Inferior parietal cortex (tissue), 1 donor: ENCODE results near the gene MYL10.
"Not testable (repeated sequence)": the region's sequence is repeated elsewhere in the genome, so short reads cannot be mapped to it uniquely, and the experiment has no call there.

ENCODE experiments used
- DNase-seq: peaks from one replicate; pipeline ENCODE4 v3.0.0-alpha.2; 2016; ENCODE audit errors: extremely low spot score

The MYL10 gene

GRCh38 chr7:101618916-101619315 is 10.2 kb downstream of the MYL10 start:
- DNase-seq: no peak

DNA sequence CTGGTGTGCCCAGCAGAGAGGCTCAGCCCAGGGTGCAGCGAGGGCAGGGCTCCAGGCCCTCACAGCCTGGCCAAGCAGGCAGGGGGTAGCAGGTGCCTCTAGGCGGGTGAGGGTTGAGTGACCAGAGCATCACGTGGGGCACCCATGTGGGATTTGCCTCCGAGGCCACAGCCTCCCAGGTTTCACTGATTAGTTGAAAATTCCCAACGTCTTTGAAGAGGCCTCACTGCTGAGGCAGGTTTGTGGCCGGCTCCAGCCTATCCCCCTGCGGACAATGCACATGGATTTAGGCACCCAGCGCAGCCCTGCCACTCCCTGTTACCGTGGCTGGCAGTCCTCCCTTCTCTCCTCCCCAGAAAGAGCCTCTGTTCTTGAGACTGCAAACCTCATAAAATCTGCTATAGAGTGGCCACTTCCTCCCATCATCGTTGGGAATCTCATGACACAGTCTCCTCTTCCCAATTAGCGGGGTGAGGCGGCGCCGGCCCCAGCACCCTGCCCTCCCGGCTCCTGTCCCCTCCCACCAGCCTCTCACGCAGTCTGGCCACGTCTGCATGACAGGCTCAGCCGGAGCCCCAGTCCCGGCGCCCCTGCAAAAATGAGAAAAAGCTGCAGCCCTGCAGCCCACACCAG is 10.8 kb downstream of the MYL10 start:
- no peak for DNase-seq

DNA sequence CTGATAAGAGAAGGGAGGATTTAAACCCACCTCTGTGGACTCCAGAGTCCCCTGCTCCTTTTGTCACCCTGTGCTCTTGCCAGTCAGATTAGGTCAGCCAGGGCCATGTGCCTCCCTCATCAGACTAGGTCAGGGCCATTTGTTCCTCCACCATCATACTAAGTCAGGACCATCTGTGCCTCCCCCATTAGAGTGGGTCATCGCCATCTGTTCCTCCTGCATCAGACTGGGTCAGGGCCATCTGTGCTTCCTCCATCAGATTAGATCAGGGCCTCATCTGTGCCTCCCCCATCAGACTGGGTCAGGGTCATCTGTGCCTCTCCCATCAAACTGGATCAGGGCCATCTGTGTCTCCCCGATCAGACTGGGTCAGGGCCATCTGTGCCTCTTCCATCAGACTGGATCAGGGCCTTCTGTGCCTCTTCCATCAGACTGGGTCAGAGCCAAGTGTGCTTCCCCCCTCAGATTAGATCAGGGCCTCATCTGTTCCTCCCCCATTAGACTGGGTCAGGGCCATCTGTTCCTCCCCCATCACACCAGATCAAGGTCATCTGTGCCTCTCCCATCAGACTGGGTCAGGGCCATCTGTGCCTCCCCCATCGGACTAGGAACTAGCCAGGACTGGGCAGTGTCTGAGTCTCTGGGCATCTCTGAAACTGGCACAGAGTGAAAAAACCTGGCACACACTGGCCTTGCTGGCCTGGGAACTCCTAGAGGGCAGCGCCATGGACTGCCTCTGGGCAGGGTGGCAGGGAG is 11.5 kb downstream of the MYL10 start:
- no peak for DNase-seq

DNA sequence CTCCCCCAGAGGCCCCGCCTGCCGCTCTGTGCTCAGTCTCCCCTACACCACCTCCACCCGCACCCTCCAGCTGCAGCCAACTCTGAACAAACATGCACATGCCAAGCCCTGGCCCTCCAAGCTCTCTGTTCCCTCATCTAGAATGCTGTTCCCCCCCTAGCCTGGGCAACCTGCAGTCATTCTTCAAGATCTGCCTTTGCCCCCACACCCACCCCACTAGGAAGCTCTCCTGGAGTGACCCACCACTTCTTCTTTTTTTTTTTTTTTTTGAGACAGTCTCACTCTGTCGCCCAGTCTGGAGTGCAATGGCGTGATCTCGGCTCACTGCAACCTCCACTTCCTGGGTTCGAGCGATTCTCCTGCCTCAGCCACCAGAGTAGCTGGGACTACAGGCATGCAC is 13.7 kb downstream of the MYL10 start:
- no peak for DNase-seq

- no peak for DNase-seq
Measured at GRCh38 chr7:101614939-101615302, 14.2 kb downstream of the MYL10 start.

GRCh38 chr7:101614098-101614938 is 14.8 kb downstream of the MYL10 start:
- no peak for DNase-seq

DNA sequence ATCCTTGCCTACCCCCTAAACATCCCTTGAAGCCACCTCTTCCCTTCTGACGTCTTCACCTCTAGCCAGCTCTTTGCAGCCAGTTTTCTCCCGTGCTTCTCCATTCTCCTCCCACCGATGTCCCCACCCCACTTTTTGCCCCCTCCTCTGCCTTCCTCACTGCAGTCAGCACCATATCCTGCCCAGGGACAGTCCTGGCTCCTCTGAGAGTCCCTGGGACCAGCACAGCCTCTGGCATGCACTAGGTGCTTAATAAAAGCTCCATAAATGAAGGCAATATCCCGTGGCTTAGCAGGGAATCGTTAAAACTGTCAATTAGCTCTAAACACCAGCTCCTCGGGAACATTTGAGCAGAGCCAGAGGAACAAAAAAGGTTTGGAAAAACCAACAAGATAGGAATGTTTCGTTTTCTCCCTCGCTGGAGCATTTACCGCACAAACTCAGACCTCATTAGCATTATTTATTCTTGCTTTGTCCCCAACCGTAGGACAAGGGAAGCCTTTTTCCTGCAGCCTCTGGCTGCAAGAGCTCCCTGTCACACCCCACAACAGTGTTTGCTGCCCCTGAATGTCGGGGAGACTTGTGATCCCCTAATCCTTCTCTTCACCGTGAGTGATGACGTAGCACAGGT is 16.1 kb downstream of the MYL10 start:
- no peak for DNase-seq

- no peak for DNase-seq
Measured at GRCh38 chr7:101608772-101609713, 20.1 kb downstream of the MYL10 start.

DNA sequence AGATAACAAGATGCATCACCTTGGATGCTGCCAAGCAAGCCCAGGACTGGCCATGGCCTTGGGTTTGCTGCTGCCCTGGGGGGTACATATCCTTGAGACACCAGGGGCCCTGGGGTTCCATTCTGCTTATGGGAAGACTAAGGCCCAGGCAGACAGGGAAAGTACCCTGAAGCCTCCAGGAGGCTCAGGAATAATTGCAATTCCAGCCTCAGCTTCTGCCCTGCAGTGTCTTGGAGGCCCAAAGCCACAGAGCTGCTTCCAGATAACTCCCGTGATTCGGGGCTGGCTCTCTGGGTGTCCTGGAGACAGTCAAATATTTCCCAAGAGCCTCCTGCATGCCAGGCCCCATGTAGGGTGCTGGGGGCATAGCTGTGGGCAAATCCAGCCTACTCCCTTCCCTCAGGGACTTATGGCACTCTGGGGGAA is 22.6 kb downstream of the MYL10 start:
- DNase-seq: no peak

- DNase-seq: no peak
Measured at GRCh38 chr7:101605611-101606497, 23.2 kb downstream of the MYL10 start.

DNA sequence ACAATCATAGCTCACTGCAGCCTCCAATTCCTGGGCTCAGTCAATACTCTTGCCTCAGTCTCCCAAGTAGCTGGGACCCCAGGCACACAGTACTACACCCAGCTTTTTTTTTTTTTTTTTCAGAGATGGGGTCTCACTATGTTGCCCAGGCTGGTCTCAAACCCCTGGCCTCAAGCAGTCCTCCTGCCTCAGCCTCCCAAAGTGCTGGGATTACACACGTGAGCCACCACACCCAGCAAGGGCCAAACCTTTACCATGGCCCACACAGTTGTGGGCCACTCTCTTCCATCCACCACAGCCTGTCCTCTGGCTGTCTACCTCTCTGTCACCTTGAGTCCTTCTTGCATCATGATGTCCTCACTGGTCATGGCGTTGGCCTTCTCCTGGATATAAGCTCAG is 24.2 kb downstream of the MYL10 start:
- not testable (repeated sequence) for DNase-seq

DNA sequence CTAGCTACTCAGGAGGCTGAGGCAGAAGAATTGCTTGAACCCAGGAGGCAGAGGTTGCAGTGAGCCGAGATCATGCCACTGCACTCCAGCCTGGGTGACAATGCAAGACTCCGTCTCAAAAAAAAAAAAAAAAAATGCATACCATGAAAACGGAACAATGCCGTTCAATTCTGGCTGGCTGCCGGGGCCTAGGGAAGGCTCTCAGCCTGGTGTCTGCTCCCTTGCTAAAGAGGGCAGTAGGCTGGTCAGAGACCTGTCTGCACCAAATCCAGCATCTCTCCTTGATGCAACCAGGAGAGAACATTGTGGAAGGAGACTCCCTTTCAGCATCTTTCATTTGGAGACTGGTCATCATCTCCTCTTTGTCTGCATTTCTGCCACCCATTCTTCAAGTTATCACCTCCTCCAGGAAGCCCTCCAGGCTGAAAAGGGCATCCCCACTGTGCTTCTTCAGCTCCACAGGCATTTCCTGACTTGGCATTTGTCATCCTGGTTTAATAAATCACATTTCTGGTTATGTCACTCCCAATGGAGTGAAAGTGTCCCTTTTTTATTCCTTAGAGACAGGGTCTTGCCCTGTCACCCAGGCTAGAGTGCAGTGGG is 24.7 kb downstream of the MYL10 start:
- no peak for DNase-seq

DNA sequence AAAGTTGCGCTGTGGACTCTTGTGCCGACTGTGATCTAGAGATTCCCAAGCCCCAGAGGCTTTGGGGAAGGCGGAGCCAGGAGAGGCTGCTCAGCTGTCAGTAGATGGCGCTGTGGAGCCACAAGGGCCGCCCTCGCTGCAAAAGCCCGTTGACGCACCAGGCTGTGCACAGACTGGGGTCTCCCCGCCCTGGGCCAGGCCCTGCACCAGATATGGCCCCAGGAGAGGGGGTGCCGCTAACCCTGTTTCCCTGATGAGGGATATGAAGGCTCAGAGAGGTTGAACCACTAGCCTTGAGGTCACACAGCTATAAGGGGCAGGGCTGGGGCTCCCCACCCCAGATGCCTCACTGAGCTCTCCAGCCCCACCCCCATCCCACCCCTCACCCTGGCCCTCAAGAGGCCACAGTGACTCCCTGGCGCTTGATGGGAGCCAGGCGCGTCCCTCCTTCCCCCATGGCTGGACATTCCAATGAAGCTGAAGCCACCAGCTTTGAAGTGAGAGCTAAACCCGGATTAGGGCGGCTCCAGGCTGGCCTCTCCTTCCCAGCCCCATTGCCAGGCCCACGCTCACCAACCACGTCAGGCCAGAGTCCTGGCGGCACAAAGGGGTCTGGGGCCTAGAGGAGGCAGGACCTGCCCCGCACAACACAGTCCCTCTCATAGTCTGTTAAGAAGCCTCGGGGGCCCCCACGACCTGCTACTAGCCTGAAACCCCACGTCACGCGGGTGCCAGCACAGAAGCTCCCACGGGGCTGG is 26.4 kb downstream of the MYL10 start:
- peak; percentile 70 for DNase-seq

DNA sequence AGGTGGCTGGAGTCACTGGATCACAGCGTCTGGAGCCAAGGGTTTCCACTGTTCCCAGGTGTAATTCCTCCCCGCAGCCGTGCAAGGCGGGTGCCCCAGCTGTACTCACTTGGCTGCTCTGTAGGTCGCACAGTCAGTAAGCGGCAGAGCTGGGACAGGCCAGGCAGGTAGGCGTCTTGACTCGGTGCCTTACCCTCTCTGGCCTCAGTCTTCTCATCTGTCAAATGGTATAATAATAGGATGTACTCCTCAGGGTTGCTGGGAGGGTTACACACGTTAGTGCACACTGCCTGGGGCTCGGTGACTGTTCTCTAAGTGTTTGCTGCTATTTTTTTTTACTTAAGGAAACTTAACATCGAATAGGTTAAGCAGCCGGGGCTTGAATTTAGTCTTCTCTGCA is 27.0 kb downstream of the MYL10 start:
- DNase-seq: no peak

DNA sequence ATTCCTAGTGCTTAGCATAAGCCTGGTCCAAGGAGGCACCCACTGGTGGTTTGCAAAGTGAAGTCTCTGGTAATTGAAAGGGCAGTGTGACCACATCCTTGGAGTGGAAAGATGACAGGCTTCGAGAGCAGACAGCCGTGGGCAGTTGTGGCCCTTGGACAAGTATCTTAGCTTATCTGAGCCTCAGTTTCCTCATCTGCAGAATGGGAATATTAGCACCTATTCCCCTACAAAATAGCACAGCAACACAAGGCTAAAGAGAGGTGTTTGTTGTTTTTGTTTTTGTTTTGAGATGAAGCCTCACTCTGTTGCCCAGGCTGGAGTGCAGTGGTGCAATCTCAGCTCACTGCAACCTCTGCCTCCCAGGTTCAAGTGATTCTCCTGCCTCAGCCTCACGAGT is 29.3 kb downstream of the MYL10 start:
- no peak for DNase-seq

GRCh38 chr7:101598986-101599771 is 29.9 kb downstream of the MYL10 start:
- no peak for DNase-seq

GRCh38 chr7:101598422-101598985 is 30.6 kb downstream of the MYL10 start:
- DNase-seq: no peak

- no peak for DNase-seq
Measured at GRCh38 chr7:101597941-101598340, 31.2 kb downstream of the MYL10 start.
